Left ventricle myocardium inferior (tissue), 1 donor: ENCODE data around the gene TNFSF4. TPM values are rescaled to one million over a fixed set of nuclear protein-coding genes. Genes with fewer than 3 reads are reported as not detected.

Experiments
- DNase-seq: peaks from one replicate; pipeline ENCODE4 v3.0.0-alpha.2; 2020
- H3K27ac ChIP-seq: fragments of 200-600 bp; replicated peaks from 2 replicates; pipeline ENCODE4 v1.8.0; 2021
- H3K27me3 ChIP-seq: fragments of 200-600 bp; 2 replicates; pipeline ENCODE4 v1.8.0; 2021; ENCODE audit warnings: low read depth
- H3K36me3 ChIP-seq: fragments of 200-600 bp; 2 replicates; pipeline ENCODE4 v1.8.0; 2021
- H3K4me1 ChIP-seq: fragments of 200-600 bp; 2 replicates; pipeline ENCODE4 v1.8.0; 2021
- H3K4me3 ChIP-seq: fragments of 200-600 bp; 2 replicates; pipeline ENCODE4 v1.8.0; 2021; ENCODE audit warnings: mild to moderate bottlenecking, moderate library complexity
- H3K9me3 ChIP-seq: fragments of 200-600 bp; replicated peaks from 2 replicates; pipeline ENCODE4 v1.8.0; 2021
- CTCF ChIP-seq: fragments of 200-600 bp; IDR thresholded peaks from 2 replicates; pipeline ENCODE4 v1.8.0; 2021; ENCODE audit warnings: antibody characterized with exemption, mild to moderate bottlenecking, borderline replicate concordance
- intact Hi-C: fragments of 100-400 bp; cut with micrococcal nuclease; formaldehyde crosslinking; loops from one replicate; pipeline ENCODE4 v1.11.0; 2022
- total RNA-seq: library from RNA; stranded (reverse); fragmentation: NEBNext Ultra II Directional; extraction: Animal tissue kit (Norgen Biotek cat#: 25700); gene quantifications from one replicate; pipeline ENCODE4 v1.2.1, GENCODE V29; 2021
- donor health status: DM: no; HTN: yes; CAD: no; lungs with severe emphysema.

The TNFSF4 gene
- total RNA-seq, 1 donor from 2014 or later, result 0.44 TPM

- H3K4me1 ChIP-seq, result peaks cover 27% of the 10 kb centered on the region
- no peak overlapping the region for H3K4me3 ChIP-seq
- H3K36me3 ChIP-seq, result no peaks in the 10 kb centered on the region
- TF ChIP-seq CTCF, result peak; percentile 76
- H3K9me3 ChIP-seq, result no peaks in the 10 kb centered on the region
- no peak overlapping the region for H3K27ac ChIP-seq
- DNase-seq, result no peak
- H3K27me3 ChIP-seq, result no peaks in the 10 kb centered on the region
- intact Hi-C loops, result loop anchor here (5.0 kb wide), 2 partner anchors 375 to 460 kb away; no protein-coding TSS in a partner anchor
Observed at GRCh38 chr1:173202424-173203145, 4.5 kb downstream of the TNFSF4 start.

- H3K4me3 ChIP-seq, result no peak overlapping the region
- no peaks in the 10 kb centered on the region for H3K36me3 ChIP-seq
- no peak overlapping the region for H3K27ac ChIP-seq
- intact Hi-C loops, result loop anchor here (5.0 kb wide), 2 partner anchors 375 to 460 kb away; no protein-coding TSS in a partner anchor
- peaks cover 21% of the 10 kb centered on the region for H3K4me1 ChIP-seq
- no peak for TF ChIP-seq CTCF
- H3K27me3 ChIP-seq, result no peaks in the 10 kb centered on the region
- no peaks in the 10 kb centered on the region for H3K9me3 ChIP-seq
- no peak for DNase-seq
Observed at GRCh38 chr1:173201969-173202368, 5.2 kb downstream of the TNFSF4 start.

- no peak for DNase-seq
- peaks cover 9% of the 10 kb centered on the region for H3K4me1 ChIP-seq
- H3K27ac ChIP-seq, result no peak overlapping the region
- H3K36me3 ChIP-seq, result no peaks in the 10 kb centered on the region
- H3K27me3 ChIP-seq, result no peaks in the 10 kb centered on the region
- no peak for TF ChIP-seq CTCF
- no peak overlapping the region for H3K4me3 ChIP-seq
- H3K9me3 ChIP-seq, result no peaks in the 10 kb centered on the region
- intact Hi-C loops, result no loop called here
Observed at GRCh38 chr1:173195596-173196088, 11.5 kb downstream of the TNFSF4 start.

GRCh38 chr1:173193639-173194038, 13.5 kb downstream of the TNFSF4 start:
- no peak for DNase-seq
- no peaks in the 10 kb centered on the region for H3K36me3 ChIP-seq
- no peak overlapping the region for H3K4me3 ChIP-seq
- no peak for TF ChIP-seq CTCF
- H3K9me3 ChIP-seq, result no peaks in the 10 kb centered on the region
- H3K4me1 ChIP-seq, result peaks cover 21% of the 10 kb centered on the region
- intact Hi-C loops, result no loop called here
- H3K27ac ChIP-seq, result no peak overlapping the region
- H3K27me3 ChIP-seq, result no peaks in the 10 kb centered on the region

GRCh38 chr1:173191011-173191705, 16.0 kb downstream of the TNFSF4 start:
- no peaks in the 10 kb centered on the region for H3K9me3 ChIP-seq
- H3K4me1 ChIP-seq, result peaks cover 21% of the 10 kb centered on the region
- intact Hi-C loops, result no loop called here
- no peak overlapping the region for H3K4me3 ChIP-seq
- TF ChIP-seq CTCF, result no peak
- H3K27me3 ChIP-seq, result no peaks in the 10 kb centered on the region
- H3K27ac ChIP-seq, result peak overlapping the region; percentile 89
- DNase-seq, result no peak
- no peaks in the 10 kb centered on the region for H3K36me3 ChIP-seq
